WERI-Rb-1 (cell line): Measurements from ENCODE around the gene STAG3.
"Not testable (repeated sequence)": the region's sequence is repeated elsewhere in the genome, so short reads cannot be mapped to it uniquely, and the experiment has no call there.

ENCODE experiments used
- DNase-seq: peaks from one replicate; pipeline ENCODE4 v3.0.0-alpha.2; 2020
- H3K27ac ChIP-seq: fragments of 250-450 bp; sonication (Bioruptor Pico); 2 replicates; pipeline ENCODE4 v1.5.1; 2020; ENCODE audit warnings: mild to moderate bottlenecking, moderate library complexity
- H3K27me3 ChIP-seq: fragments of 250-450 bp; sonication (Bioruptor Pico); 2 replicates; pipeline ENCODE4 v1.5.1; 2021; ENCODE audit warnings: mild to moderate bottlenecking, low read depth, moderate library complexity; ENCODE audit not compliant: insufficient read depth, severe bottlenecking
- H3K36me3 ChIP-seq: fragments of 250-450 bp; sonication (Bioruptor Pico); 2 replicates; pipeline ENCODE4 v1.5.1; 2020; ENCODE audit warnings: mild to moderate bottlenecking, moderate library complexity
- H3K4me3 ChIP-seq: 2 replicates; pipeline ENCODE4 v1.5.1; 2011; ENCODE audit warnings: low read depth, mild to moderate bottlenecking, control low read depth, low read length
- H3K9me3 ChIP-seq: fragments of 250-450 bp; sonication (Bioruptor Pico); 2 replicates; pipeline ENCODE4 v1.5.1; 2021; ENCODE audit warnings: mild to moderate bottlenecking, moderate library complexity; ENCODE audit not compliant: severe bottlenecking
- CTCF ChIP-seq: IDR thresholded peaks from 2 replicates; pipeline ENCODE4 v1.5.1; 2011; ENCODE audit warnings: low read depth, mild to moderate bottlenecking, control low read depth, inconsistent platforms, low read length

Gene STAG3

GRCh38 chr7:100191775-100192174 lies 14.1 kb downstream of the STAG3 start:
- no peak overlapping the region for H3K27ac ChIP-seq
- no peak for TF ChIP-seq CTCF
- H3K4me3 ChIP-seq, result no peak overlapping the region
- DNase-seq, result no peak
- no peaks in the 10 kb centered on the region for H3K27me3 ChIP-seq
- no peaks in the 10 kb centered on the region for H3K9me3 ChIP-seq
- no peaks in the 10 kb centered on the region for H3K36me3 ChIP-seq

GRCh38 chr7:100192281-100192862 lies 14.7 kb downstream of the STAG3 start:
- H3K9me3 ChIP-seq, DNase-seq, H3K27me3 ChIP-seq, H3K36me3 ChIP-seq, H3K4me3 ChIP-seq, H3K27ac ChIP-seq: not testable (repeated sequence)

DNA sequence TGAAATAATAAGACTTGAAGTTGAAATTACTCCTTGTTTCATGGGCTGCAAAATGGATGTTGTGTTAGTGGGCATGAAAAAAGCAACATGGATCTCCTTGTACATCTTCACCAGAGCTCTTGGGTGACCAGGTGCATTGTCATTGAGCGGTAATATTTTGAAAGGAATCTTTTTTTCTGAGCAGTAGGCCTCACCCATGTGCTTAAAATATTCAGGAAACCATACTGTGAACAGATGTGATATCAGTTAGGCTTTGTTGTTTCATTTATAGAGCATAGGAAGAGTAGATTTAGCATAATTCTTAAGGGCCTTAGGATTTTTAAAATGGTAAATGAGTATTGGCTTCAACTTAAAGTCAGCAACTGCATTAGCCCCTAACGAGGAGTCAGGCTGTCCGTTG lies 15.3 kb downstream of the STAG3 start:
- Histone ChIP-seq H3K9me3 (no peaks in the 10 kb centered on the region), H3K36me3 (no peaks in the 10 kb centered on the region), H3K27me3 (no peaks in the 10 kb centered on the region), H3K27ac (no peak overlapping the region), H3K4me3 (no peak overlapping the region)
- TF ChIP-seq CTCF, result no peak
- DNase-seq, result no peak

GRCh38 chr7:100195222-100195621 lies 17.5 kb downstream of the STAG3 start:
- H3K36me3 ChIP-seq, result no peaks in the 10 kb centered on the region
- no peak for TF ChIP-seq CTCF
- DNase-seq, result no peak
- H3K9me3 ChIP-seq, result no peaks in the 10 kb centered on the region
- H3K4me3 ChIP-seq, result no peak overlapping the region
- no peaks in the 10 kb centered on the region for H3K27me3 ChIP-seq
- no peak overlapping the region for H3K27ac ChIP-seq

DNA sequence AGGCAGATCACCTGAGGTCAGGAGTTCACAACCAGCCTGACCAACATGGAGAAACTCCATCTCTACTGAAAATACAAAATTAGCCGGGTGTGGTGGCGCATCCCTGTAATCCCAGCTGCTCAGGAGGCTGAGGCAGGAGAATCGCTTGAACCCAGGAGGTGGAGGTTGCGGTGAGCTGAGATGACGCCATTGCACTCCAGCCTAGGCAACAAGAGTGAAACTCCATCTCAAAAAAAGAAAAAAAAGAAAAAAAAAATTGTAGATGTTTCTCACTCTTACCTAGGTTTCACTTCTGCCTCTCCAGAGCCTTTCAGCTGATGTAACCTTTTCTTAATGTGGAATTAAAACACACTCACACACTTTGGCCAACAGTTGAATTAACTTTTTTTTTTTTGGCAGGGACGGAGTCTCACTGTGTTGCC lies 18.2 kb downstream of the STAG3 start:
- not testable (repeated sequence) for H3K27me3 ChIP-seq, H3K4me3 ChIP-seq, H3K27ac ChIP-seq, H3K9me3 ChIP-seq, DNase-seq, H3K36me3 ChIP-seq

GRCh38 chr7:100198266-100198665 lies 20.5 kb downstream of the STAG3 start:
- H3K27me3 ChIP-seq, result no peaks in the 10 kb centered on the region
- H3K9me3 ChIP-seq, result no peaks in the 10 kb centered on the region
- no peak overlapping the region for H3K27ac ChIP-seq
- no peak for DNase-seq
- H3K4me3 ChIP-seq, result no peak overlapping the region
- no peak for TF ChIP-seq CTCF
- H3K36me3 ChIP-seq, result no peaks in the 10 kb centered on the region; the same call in 1 of the 2 replicates

GRCh38 chr7:100200693-100201092 lies 23.0 kb downstream of the STAG3 start:
- Histone ChIP-seq H3K4me3 (no peak overlapping the region), H3K27me3 (no peaks in the 10 kb centered on the region), H3K27ac (no peak overlapping the region), H3K9me3 (no peaks in the 10 kb centered on the region), H3K36me3 (no peaks in the 10 kb centered on the region; the same call in 1 of the 2 replicates)
- DNase-seq, result no peak
- TF ChIP-seq CTCF, result no peak
